ENCODE measurements around the gene SCIN.
"Not testable (repeated sequence)": the region's sequence is repeated elsewhere in the genome, so short reads cannot be mapped to it uniquely, and the experiment has no call there.

SCIN gene

DNA sequence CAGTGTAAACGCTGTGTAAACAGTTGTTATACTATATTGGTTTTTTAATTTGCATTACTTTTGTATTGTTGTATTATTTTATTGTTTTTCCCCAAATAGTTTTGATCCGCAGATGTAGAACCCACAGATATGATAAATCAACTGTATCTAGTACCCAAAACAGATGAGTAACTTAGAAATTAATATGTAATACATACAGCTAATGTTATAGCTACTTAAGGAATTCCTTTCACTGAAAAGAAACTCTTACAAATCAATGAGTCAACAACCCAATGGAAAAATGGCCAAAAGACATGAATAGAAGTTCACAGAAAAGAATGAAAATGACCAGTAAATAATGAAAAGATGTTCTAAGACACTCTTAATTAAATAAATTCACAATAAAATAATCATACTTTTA lies 84.6 kb downstream of the SCIN start:
- H3K27ac ChIP-seq, result no peak overlapping the region
- TF ChIP-seq, protein P1, sequence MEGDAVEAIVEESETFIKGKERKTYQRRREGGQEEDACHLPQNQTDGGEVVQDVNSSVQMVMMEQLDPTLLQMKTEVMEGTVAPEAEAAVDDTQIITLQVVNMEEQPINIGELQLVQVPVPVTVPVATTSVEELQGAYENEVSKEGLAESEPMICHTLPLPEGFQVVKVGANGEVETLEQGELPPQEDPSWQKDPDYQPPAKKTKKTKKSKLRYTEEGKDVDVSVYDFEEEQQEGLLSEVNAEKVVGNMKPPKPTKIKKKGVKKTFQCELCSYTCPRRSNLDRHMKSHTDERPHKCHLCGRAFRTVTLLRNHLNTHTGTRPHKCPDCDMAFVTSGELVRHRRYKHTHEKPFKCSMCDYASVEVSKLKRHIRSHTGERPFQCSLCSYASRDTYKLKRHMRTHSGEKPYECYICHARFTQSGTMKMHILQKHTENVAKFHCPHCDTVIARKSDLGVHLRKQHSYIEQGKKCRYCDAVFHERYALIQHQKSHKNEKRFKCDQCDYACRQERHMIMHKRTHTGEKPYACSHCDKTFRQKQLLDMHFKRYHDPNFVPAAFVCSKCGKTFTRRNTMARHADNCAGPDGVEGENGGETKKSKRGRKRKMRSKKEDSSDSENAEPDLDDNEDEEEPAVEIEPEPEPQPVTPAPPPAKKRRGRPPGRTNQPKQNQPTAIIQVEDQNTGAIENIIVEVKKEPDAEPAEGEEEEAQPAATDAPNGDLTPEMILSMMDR (IDR thresholded peaks at IDR 0.05), result no peak
- no peak for TF ChIP-seq ZFX (IDR thresholded peaks at IDR 0.05; ENCODE audit: borderline replicate concordance)

DNA sequence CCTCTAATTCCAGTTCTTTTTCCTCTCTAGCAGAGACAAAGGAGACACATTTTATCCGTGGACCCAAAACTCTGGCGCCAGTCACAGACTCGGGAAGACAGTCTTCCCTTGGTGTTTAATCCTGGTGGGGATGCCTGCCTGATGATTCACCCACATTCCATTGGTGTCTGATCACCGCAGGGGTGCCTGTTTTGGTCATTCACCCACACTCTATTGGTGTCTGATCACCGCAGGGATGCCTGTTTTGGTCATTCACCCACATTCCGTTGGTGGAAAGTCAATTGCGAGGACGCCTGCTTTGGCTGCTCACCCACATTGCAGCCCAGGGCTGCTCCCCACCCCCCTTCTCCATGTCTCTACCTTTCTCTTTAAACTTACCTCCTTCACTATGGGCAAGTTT lies 89.9 kb downstream of the SCIN start:
- not testable (repeated sequence) for H3K27ac ChIP-seq

DNA sequence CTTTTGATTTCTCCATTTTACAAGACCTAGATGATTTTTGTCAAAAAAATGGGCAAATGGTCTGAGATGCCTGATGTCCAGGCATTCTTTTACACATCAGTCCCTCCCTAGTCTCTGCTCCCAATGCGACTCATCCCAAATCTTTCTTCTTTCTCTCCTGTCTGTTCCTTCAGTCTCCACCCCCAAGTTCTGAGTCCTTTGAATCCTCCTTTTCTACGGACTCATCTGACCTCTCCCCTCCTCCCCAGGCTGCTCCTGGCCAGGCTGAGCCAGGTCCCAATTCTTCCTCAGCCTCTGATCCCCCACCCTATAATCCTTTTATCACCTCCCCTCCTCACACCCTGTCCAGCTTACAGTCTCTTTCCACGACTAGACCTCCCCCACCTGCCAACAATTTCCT lies 90.5 kb downstream of the SCIN start:
- H3K27ac ChIP-seq, result not testable (repeated sequence)

DNA sequence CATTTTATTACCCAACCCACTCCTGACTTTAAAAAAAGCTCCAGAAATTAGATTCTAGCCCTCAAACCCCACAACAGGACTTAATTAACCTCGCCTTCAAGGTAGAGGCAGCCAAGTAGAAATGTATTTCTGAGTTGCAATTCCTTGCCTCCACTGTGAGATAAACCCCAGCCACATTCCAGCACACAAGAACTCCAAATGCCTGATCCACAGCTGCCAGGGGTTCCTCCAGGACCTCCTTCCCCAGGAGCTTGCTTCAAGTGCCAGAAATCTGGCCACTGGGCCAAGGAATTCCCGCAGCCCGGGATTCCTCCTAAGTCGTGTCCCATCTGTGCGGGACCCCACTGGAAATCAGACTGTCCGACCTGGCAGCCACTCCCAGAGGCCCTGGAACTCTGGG lies 91.1 kb downstream of the SCIN start:
- TF ChIP-seq, protein P1 (IDR thresholded peaks at IDR 0.05), result no peak
- TF ChIP-seq ZFX (IDR thresholded peaks at IDR 0.05; ENCODE audit: borderline replicate concordance), result no peak
- no peak overlapping the region for H3K27ac ChIP-seq

DNA sequence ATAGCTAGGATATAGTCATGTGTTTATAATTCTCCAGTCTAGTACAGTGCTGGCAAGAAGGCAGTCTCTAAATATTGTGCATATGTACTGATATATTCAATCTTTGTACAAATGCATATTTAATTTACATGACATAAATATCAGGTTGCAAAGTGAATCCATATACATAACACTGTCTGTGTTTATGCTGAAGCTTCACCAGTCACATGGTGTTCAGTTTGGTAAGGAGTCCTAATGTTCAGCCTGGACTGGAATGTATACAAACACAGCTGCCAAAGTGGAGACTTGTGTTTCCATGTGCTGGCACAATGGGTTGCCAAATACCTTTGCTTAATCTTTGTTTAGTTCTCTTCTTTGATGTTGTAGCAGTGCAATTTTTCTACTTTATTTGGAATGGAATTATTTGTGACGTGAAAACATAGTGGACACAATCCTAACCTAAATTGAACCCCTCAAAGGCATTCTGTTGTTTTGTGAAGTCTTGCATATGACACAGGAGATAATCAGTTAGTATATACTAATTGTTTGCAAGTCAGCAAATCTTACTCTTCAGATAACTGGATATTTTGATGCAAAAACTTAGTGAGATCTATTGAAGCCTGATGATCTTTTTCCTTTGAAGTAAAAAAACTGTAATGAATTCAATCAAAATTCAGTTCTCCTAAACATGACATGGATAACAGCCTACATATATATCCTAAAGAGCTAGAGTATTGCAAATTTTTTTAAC lies 99.6 kb downstream of the SCIN start:
- no peak overlapping the region for H3K27ac ChIP-seq
- TF ChIP-seq ZFX (IDR thresholded peaks at IDR 0.05; ENCODE audit: borderline replicate concordance), result no peak
- TF ChIP-seq, protein P1 (IDR thresholded peaks at IDR 0.05), result no peak

DNA sequence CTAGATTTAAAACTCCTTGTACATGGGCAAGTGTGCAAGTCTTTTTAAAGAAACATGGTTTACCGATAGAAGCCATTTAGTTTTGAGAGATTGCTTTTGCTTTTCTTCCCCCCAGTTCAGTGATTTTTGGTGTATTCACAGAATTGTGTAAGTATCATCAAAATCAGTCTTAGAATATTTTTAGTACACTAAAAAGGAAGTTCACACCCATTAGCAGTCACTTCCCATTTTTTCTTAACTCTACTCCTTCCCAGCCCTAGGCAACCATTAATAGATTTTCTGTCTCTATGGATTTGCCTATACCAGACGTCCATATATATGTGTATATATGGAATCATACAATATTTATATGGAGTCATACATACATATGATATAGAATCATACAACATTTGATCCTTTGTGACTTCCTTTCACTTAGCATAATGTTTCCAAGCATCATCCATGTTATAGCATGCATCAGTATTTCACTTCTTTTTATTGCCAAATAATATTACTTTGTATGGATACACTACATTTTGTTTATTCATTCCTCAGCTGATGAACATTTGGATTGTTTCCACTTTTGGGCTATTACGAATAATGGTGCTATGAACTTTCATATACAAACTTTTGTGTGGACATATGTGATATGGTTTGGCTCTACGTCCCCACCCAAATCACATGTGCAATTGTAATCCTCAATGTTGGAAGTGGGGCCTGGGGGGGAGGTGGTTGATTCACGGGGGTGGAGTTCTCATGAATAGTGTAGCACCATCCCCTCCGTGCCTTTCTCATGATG lies 100.4 kb downstream of the SCIN start:
- TF ChIP-seq ZFX (IDR thresholded peaks at IDR 0.05; ENCODE audit: borderline replicate concordance), result no peak
- TF ChIP-seq, protein P1 (IDR thresholded peaks at IDR 0.05), result no peak
- H3K27ac ChIP-seq, result no peak overlapping the region

DNA sequence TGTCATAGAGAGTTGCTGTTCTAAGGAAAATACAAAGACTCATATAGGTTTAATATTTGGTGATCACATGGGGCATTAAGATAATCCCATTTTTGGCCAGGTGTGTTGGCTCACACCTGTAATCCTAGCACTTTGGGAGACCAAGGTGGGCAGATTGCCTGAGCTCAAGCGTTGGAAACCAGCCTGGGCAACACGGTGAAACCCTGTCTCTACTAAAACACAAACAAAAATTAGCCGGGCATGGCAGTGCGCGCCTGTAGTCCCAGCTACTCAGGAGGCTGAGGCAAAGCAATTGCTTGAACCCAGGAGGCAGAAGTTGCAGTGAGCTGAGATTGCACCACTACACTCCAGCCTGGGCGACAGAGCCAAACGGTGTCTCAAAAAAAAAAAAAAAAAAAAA lies 102.9 kb downstream of the SCIN start:
- not testable (repeated sequence) for H3K27ac ChIP-seq

DNA sequence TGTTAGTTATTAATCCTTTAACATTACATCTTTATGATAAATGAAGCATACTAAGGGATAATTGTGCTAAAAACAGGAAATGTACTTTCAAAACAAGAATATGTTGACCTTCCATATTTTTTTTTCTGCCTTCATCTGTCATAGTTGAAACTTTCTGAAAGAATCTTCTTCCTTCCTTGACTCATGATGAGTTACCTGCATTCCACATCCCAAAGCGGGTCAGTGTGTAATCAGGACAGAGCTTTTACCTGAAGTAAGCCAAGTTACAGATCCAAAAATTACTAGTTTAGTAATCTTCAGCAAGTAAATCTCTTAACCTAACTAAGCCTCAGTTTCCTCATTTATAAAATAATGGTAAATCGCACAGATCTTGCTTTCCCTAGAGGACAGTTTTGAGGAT lies 103.5 kb downstream of the SCIN start:
- no peak overlapping the region for H3K27ac ChIP-seq
- TF ChIP-seq ZFX (IDR thresholded peaks at IDR 0.05; ENCODE audit: borderline replicate concordance), result no peak
- TF ChIP-seq, protein P1 (IDR thresholded peaks at IDR 0.05), result no peak

DNA sequence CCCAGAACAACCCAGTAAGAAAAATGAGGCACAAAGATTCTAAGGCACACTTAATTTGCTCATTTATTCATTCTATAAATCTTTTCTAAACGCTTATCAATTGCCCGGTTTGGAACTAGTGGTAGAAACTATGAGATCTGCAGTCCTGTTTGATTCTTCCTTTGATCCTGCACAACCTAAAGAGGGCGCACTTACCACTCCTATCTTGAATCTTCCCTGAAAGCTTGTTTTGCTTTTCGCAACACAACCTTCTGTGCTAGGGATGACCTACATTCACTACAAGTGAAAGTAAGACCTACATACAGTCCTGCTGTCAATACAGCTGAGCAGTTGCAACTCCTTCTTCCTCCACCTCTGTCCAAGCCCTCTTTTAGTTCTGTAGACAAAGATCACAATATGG lies 104.3 kb downstream of the SCIN start:
- no peak for TF ChIP-seq ZFX (IDR thresholded peaks at IDR 0.05; ENCODE audit: borderline replicate concordance)
- TF ChIP-seq, protein P1 (IDR thresholded peaks at IDR 0.05), result peak; percentile 72
- no peak overlapping the region for H3K27ac ChIP-seq
